GM21367 (cell line): ENCODE results near the gene OOSP4A.
"Not testable (repeated sequence)": the region's sequence is repeated elsewhere in the genome, so short reads cannot be mapped to it uniquely, and the experiment has no call there.

ENCODE experiments used
- ATAC-seq: cut with Tn5 transposase; IDR thresholded peaks from one replicate; pipeline ENCODE4 v1.9.1; 2021; ENCODE audit not compliant: unreplicated experiment

Gene OOSP4A

GRCh38 chr11:59973097-59973496 lies 9.3 kb downstream of the OOSP4A start:
- no peak for ATAC-seq

DNA sequence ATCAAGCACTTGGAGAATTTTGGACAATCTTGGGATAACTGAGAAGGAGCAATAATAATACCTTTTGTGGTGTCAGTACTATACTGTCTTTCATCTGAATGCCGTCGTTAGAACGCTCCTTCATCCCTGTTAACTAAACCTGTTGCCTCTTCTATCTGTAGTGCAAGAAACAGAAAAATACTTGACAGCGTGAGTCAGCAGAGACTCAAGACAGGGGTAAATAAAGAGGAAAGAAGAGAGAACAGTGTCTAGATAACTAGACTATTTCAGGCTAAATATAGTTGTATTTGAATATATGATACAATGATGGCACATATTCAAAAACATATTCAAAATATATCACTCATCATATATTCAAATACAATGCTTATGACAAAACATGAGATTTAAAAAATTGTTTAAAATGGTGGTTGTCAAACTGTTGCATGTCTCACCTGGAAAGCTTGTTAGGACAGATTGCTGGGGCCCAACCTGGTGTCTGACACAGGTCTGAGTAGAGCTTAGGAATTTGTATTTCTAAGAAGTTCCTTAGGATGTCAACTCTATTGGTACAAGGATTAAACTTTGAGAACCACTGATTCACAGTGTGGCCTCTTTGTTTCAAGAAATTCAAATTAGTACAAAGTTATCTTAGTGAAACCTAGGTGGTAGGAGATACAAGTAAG lies 17.4 kb downstream of the OOSP4A start:
- ATAC-seq = no peak

- ATAC-seq = not testable (repeated sequence)
These were observed 18.2 kb downstream of the OOSP4A start for GRCh38 chr11:59982037-59982436.

DNA sequence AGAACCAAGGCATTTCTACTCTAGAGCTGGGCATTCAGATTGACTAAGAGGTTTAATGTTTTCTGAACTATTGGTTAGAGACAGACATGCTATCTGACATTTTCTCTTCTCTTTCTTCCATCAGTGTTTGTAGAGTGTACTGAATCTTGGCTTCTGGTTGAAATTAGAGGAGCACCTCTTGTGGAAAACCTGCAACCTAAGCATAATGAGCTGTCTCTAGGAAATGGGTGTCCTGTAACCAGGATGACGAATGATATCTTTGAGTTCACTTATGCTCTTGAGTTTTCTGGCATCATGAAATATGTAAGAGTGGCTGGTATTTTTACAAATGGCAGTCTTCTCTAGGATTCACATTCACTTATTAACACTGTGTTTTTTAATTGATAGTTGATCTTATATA lies 19.4 kb downstream of the OOSP4A start:
- no peak for ATAC-seq

DNA sequence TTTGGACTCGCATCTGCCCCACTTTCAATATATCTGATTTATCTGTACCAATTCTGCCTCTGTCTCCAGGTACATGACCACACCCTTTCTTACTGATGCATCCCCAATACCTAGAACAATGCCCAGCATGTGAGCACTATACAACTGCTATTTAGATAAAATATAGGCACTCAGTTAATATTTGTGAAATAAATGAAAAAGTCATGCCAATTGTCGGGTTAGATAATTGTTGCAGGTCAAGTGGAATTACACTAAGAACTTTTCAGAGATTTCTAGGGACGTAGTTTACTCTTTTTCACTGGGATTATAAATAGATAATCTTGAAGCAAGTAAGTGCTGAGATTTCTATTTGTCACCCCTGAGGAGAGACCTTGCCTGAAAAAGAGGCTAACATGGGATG lies 20.5 kb downstream of the OOSP4A start:
- ATAC-seq = no peak

DNA sequence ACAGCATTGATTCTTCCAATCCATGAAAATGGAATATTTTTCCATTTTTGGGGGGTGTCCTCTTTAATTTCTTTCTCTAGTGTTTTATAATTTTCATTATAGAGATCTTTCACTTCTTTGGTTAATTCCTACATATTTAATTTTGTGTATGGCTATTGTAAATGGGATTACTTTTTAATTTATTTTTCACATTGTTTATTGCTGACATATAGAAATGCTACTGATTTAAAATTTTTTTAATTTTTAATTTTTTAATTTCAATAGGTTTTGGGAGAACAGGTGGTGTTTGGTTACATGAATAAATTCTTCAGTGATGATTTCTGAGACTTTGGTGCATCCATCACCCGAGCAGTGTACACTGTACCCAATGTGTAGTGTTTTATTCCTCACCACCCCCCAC lies 26.6 kb downstream of the OOSP4A start:
- no peak for ATAC-seq

DNA sequence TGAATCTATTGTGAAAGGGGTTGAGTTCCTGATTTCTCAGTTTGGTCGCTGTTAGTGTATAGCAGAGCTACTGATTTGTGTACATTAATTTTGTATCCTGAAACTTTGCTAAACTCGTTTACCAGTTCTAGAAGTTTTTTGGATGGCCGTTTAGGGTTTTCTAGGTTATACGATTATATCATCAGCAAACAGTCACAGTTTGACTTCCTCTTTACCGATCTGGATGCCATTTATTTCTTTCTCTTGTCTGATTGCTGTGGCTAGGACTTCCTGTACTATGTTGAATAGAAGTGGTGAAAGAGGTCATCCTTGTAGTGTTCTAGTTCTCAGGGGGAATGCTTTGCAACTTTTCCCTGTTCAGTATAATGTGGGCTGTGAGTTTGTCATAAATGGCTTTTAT lies 28.6 kb downstream of the OOSP4A start:
- ATAC-seq = no peak

GRCh38 chr11:59997800-59998199 lies 34.0 kb downstream of the OOSP4A start:
- no peak for ATAC-seq

DNA sequence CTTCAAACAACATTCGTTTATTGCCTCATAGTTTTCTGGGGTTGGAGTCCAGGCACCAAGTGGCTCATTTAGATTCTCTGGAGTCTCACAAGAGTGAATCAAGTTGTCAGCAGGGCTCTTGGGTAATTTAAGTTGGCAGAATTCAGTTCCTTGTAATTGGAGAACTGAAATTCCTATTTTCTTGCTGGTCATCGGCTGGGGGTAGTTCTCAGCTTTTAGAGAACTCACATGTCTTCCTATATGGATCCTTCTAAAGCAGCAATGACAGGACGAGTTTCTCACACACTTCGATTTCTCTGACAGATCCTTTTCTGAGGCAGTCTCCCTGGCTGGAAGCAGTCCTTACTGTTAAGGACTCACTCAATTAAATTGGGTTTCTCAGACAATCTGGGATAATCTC lies 35.9 kb downstream of the OOSP4A start:
- ATAC-seq = no peak

DNA sequence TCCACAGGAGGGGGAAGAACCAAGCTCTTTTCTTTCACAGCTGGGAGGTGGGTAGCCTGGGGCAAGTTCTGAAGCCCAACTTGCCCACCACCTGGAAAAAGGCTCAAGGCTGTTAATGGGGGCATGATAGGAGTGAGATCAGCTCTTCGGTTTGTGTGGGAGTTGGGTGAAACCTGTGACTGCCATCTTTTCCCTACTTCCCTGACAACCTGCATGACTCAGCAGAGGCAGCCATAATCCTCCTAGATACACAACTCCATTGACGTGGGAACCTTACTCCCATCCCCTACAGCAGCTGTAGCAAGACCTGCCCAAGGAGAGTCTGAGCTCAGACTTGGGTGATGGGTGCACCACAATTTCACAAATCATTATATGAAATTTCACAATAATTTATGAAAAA lies 39.9 kb downstream of the OOSP4A start:
- ATAC-seq = no peak

GRCh38 chr11:60005360-60005759 lies 41.5 kb downstream of the OOSP4A start:
- ATAC-seq = no peak

DNA sequence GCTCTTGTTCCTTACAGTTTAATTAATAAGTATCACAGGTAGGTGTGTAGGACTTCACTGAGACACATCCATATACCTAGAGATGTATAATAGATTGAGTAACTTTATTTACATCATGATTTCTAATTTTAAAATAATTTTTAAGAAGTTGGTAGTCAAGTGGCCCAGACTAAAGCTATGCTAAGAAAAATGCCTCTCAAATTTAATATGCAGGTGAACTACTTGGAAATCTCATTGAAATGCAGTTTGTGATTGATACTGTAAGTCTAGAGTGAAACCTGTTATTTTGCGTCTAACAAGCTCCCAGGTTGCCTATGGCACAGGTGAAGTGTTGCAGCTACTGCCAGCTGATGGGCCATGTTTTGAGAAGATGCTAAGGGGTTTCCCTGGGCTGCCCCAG lies 53.0 kb downstream of the OOSP4A start, which contains the start of gene OOSP4B:
TSS of gene OOSP4B (plus strand) at position 301 of the 400 bp plus-strand sequence.
- no peak for ATAC-seq

- ATAC-seq = no peak
These were observed 54.2 kb downstream of the OOSP4A start for GRCh38 chr11:60018058-60018457.
